Fibroblast of the aortic adventitia (primary cell): ENCODE data around the gene SCYL2. TPM values are rescaled to one million over a fixed set of nuclear protein-coding genes. Genes with fewer than 3 reads are reported as not detected.
"Not testable (repeated sequence)": the region's sequence is repeated elsewhere in the genome, so short reads cannot be mapped to it uniquely, and the experiment has no call there.

ENCODE experiments used
- DNase-seq: peaks from one replicate; pipeline ENCODE4 v3.0.0-alpha.2; 2010; ENCODE audit warnings: low read depth
- H3K4me3 ChIP-seq: 2 replicates; pipeline ENCODE4 v1.5.1; 2011; ENCODE audit warnings: low read depth, mild to moderate bottlenecking, control low read depth, low read length, moderate library complexity
- CTCF ChIP-seq: IDR thresholded peaks from 2 replicates; pipeline ENCODE4 v1.5.1; 2011; ENCODE audit warnings: mild to moderate bottlenecking, low read length, control low read depth, inconsistent platforms; ENCODE audit not compliant: insufficient read depth
- total RNA-seq: library from RNA; depleted of rRNA; stranded (reverse); fragments of >200 nt; gene quantifications from 2 replicates; pipeline ENCODE4 v1.2.3, GENCODE V29; 2012; ENCODE audit warnings: low replicate concordance

The SCYL2 gene
- total RNA-seq, 1 donor = 49.4 TPM

GRCh38 chr12:100295764-100296555 lies 29.0 kb downstream of the SCYL2 start:
- DNase-seq = peak; percentile 9
- no peak overlapping the region for H3K4me3 ChIP-seq
- no peak for TF ChIP-seq CTCF

GRCh38 chr12:100302081-100302480 lies 35.1 kb downstream of the SCYL2 start:
- no peak for TF ChIP-seq CTCF
- DNase-seq = no peak

GRCh38 chr12:100303831-100304230 lies 36.9 kb downstream of the SCYL2 start:
- DNase-seq = no peak
- TF ChIP-seq CTCF = no peak
- no peak overlapping the region for H3K4me3 ChIP-seq

More at GRCh38 chr12:100302081-100302480, 35.1 kb downstream of the SCYL2 start:
- no peak overlapping the region for H3K4me3 ChIP-seq

- not testable (repeated sequence) for DNase-seq, H3K4me3 ChIP-seq
Measured at GRCh38 chr12:100304334-100304733, 37.4 kb downstream of the SCYL2 start.

- not testable (repeated sequence) for DNase-seq, H3K4me3 ChIP-seq
Measured at GRCh38 chr12:100308138-100308537, 41.2 kb downstream of the SCYL2 start.

GRCh38 chr12:100311317-100311716 lies 44.3 kb downstream of the SCYL2 start:
- DNase-seq = no peak
- TF ChIP-seq CTCF = no peak
- H3K4me3 ChIP-seq = no peak overlapping the region

GRCh38 chr12:100317371-100317770 lies 50.4 kb downstream of the SCYL2 start:
- H3K4me3 ChIP-seq = no peak overlapping the region
- TF ChIP-seq CTCF = no peak
- no peak for DNase-seq

- no peak for TF ChIP-seq CTCF
- no peak overlapping the region for H3K4me3 ChIP-seq
Measured at GRCh38 chr12:100324498-100324897, 57.5 kb downstream of the SCYL2 start.

More at GRCh38 chr12:100324498-100324897, 57.5 kb downstream of the SCYL2 start:
- no peak for DNase-seq
